ENCODE measurements around the gene ZSWIM4. TPM values are rescaled to one million over a fixed set of nuclear protein-coding genes. Genes with fewer than 3 reads are reported as not detected.

ZSWIM4 gene
- total RNA-seq, 1 donor from 2014 or later, result 9.8 TPM

DNA sequence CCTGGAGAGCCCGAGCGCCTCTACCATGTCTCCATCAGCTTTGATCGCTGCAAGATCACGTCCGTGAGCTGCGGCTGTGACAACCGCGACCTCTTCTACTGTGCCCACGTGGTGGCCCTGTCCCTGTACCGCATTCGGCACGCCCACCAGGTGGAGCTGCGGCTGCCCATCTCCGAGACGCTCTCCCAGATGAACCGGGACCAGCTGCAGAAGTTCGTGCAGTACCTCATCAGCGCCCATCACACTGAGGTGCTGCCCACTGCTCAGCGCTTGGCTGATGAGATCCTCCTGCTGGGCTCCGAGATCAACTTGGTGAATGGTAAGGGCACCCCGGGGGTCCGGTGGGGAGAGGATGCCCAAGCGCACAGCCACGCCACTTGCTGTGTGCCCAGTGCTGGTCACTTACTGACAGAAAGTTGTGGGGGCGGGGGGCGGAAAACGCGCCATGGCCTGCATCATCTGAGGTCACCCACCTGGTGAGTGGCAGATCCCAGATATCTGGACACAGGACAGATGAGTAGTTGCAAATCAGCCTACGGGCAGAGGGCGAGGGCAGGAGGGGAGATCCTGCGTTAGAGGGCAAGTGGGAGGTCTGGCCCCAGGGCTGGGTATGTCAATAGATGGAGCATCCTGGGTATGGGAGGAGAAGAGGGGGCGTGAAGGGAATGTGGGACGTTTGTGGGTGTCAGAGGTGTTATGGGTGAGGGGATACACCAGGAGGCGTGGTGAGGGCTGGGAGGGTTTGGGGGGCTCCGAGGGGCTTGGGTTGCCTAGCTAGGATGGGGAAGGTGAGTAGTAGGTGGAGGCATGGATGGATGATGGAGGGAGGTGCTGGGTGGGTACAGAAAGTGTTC lies 9.8 kb downstream of the ZSWIM4 start:
- Mint-ChIP-seq H3K4me3 (ENCODE audit: low read depth) (no peak overlapping the region), H3K27me3 (ENCODE audit: low read depth) (no peaks in the 10 kb centered on the region), H3K4me1 (ENCODE audit: low read depth) (no peaks in the 10 kb centered on the region), H3K9me3 (no peaks in the 10 kb centered on the region), H3K27ac (no peak overlapping the region), H3K36me3 (ENCODE audit: low read depth) (peaks cover 16% of the 10 kb centered on the region)
- DNase-seq (ENCODE audit: low spot score), result no peak
- intact Hi-C loops (cut with micrococcal nuclease), result no loop called here

DNA sequence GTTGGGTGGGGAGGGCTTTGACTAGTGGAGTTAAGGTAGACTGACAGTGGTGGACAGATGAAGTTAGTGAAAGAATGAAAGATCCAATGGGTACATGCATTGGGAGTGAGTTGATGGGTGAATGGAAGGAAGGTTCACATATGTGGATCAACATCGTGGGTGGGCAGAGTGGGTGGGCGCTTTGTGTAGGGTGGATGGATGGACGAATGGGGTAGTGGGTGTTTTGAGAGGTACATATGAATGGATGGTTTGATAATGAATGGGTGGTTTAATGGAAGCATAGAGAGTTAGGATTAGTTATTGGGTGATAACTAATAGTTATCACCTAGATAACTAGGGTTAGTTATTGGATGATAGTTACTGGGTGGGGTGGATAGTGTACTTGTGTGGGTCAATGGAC lies 11.5 kb downstream of the ZSWIM4 start:
- no peak for DNase-seq (ENCODE audit: low spot score)
- Mint-ChIP-seq H3K36me3 (ENCODE audit: low read depth) (peaks cover 9% of the 10 kb centered on the region), H3K4me3 (ENCODE audit: low read depth) (no peak overlapping the region), H3K27ac (no peak overlapping the region), H3K9me3 (no peaks in the 10 kb centered on the region), H3K27me3 (ENCODE audit: low read depth) (no peaks in the 10 kb centered on the region), H3K4me1 (ENCODE audit: low read depth) (no peaks in the 10 kb centered on the region)
- intact Hi-C loops (cut with micrococcal nuclease), result no loop called here

DNA sequence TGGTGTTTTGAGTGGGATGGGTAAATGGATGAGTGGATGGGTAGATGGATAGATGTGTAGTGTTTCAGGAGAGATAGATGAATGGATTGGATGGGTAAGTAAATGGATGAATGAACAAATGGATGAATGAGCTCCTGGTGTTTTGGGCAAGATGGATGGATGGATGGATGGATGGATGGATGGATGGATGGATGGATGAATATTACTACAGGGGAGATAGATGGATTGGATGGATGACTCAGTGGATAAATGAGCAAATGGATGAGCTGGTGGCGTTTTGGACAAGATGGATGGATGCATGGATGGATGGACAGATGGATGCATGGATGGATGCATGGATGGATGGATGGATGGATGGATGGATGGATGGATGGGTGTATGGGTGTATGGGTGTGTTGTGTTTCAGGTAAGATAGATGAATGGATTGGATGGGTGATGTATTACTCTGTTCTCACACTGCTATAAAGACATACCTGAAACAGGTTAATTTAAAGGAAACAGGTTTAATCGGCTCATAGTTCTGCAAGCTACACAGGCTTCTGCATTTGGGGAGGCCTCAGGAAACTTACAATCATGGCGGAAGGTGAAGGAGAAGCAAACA lies 12.3 kb downstream of the ZSWIM4 start:
- no peak overlapping the region for H3K27ac Mint-ChIP-seq
- no peaks in the 10 kb centered on the region for H3K4me1 Mint-ChIP-seq (ENCODE audit: low read depth)
- no peaks in the 10 kb centered on the region for H3K9me3 Mint-ChIP-seq
- DNase-seq (ENCODE audit: low spot score), result no peak
- H3K4me3 Mint-ChIP-seq (ENCODE audit: low read depth), result no peak overlapping the region
- H3K27me3 Mint-ChIP-seq (ENCODE audit: low read depth), result no peaks in the 10 kb centered on the region
- intact Hi-C loops (cut with micrococcal nuclease), result no loop called here
- peaks cover 9% of the 10 kb centered on the region for H3K36me3 Mint-ChIP-seq (ENCODE audit: low read depth)

DNA sequence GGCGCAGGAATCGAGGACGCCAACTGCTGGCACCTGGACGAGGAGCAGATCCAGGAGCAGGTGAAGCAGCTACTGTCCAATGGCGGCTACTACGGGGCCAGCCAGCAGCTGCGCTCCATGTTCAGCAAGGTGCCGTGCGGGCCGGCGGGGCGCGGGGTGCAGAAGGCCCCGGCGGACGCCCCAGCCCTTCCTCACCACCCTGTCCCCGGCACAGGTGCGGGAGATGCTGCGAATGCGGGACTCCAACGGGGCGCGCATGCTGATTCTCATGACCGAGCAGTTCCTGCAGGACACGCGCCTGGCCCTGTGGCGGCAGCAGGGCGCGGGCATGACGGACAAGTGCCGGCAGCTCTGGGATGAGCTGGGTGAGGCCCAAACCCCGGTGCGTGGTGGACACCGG lies 13.6 kb downstream of the ZSWIM4 start:
- intact Hi-C loops (cut with micrococcal nuclease), result no loop called here
- H3K27ac Mint-ChIP-seq, result no peak overlapping the region
- no peaks in the 10 kb centered on the region for H3K27me3 Mint-ChIP-seq (ENCODE audit: low read depth)
- peaks cover 17% of the 10 kb centered on the region for H3K36me3 Mint-ChIP-seq (ENCODE audit: low read depth)
- H3K4me1 Mint-ChIP-seq (ENCODE audit: low read depth), result no peaks in the 10 kb centered on the region
- H3K9me3 Mint-ChIP-seq, result no peaks in the 10 kb centered on the region
- DNase-seq (ENCODE audit: low spot score), result no peak
- no peak overlapping the region for H3K4me3 Mint-ChIP-seq (ENCODE audit: low read depth)

DNA sequence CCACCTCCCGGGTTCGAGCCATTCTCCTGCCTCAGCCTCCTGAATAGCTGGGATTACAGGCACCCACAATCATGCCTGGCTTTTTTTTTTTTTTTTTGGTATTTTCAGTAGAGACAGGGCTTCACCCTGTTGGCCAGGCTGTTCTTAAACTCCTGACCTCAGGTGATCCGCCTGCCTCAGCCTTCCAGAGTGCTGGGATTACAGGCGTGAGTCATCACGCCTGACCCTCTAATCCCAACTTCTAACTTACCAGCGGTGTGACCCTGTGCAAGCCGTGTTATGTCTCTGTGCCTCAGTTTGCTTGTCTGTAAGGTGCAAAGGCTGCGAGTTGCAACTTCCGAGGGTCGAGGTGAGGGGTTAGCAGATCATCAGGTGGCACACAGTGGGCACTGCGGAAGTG lies 17.3 kb downstream of the ZSWIM4 start:
- H3K27me3 Mint-ChIP-seq (ENCODE audit: low read depth), result no peaks in the 10 kb centered on the region
- intact Hi-C loops (cut with micrococcal nuclease), result no loop called here
- peaks cover 12% of the 10 kb centered on the region for H3K36me3 Mint-ChIP-seq (ENCODE audit: low read depth)
- H3K27ac Mint-ChIP-seq, result no peak overlapping the region
- H3K9me3 Mint-ChIP-seq, result no peaks in the 10 kb centered on the region
- H3K4me3 Mint-ChIP-seq (ENCODE audit: low read depth), result no peak overlapping the region
- no peak for DNase-seq (ENCODE audit: low spot score)
- no peaks in the 10 kb centered on the region for H3K4me1 Mint-ChIP-seq (ENCODE audit: low read depth)

DNA sequence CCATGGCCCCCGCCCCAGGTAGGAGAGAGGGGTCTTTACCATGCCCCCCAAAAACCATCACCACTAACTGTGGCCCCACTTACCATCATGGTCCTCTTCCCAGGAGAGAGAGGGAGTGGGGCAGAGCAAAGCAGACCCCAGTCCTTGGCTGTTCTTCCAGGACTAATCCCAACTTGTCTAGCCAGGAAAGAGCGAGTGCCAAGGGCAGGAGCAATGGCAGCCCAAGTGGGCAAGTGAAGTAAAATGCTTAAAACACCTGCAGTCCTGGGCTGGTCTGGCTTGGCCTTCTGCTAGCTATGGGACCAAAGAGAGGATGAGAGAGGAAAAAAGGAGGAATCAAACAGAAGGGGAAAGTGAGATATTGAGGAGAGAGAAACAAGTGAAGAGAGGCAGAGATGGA lies 17.9 kb downstream of the ZSWIM4 start:
- peaks cover 12% of the 10 kb centered on the region for H3K36me3 Mint-ChIP-seq (ENCODE audit: low read depth)
- DNase-seq (ENCODE audit: low spot score), result no peak
- intact Hi-C loops (cut with micrococcal nuclease), result no loop called here
- H3K4me3 Mint-ChIP-seq (ENCODE audit: low read depth), result no peak overlapping the region
- H3K9me3 Mint-ChIP-seq, result no peaks in the 10 kb centered on the region
- no peaks in the 10 kb centered on the region for H3K27me3 Mint-ChIP-seq (ENCODE audit: low read depth)
- H3K27ac Mint-ChIP-seq, result no peak overlapping the region
- no peaks in the 10 kb centered on the region for H3K4me1 Mint-ChIP-seq (ENCODE audit: low read depth)

DNA sequence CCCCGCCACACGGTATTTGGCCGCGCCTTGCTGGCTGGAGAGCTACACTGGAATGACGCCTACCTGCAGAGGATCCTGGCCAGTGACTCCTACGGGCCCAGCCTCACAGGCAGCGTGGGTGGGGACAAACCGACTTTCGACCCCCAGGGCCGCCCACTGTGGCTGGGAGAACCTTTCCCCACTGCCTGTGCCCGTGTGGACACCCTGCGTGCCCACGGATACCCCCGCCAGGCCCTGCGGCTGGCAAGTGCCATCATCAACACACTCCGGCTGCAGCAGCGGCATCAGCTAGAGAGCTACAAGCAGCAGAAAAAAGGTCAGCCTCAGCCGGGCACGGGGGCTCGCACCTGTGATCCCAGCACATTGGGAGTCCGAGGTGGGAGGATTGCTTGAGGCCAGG lies 19.3 kb downstream of the ZSWIM4 start:
- Mint-ChIP-seq H3K4me3 (ENCODE audit: low read depth) (no peak overlapping the region), H3K9me3 (no peaks in the 10 kb centered on the region), H3K4me1 (ENCODE audit: low read depth) (no peaks in the 10 kb centered on the region), H3K27me3 (ENCODE audit: low read depth) (no peaks in the 10 kb centered on the region), H3K27ac (no peak overlapping the region), H3K36me3 (ENCODE audit: low read depth) (peaks cover 12% of the 10 kb centered on the region)
- DNase-seq (ENCODE audit: low spot score), result no peak
- intact Hi-C loops (cut with micrococcal nuclease), result no loop called here

DNA sequence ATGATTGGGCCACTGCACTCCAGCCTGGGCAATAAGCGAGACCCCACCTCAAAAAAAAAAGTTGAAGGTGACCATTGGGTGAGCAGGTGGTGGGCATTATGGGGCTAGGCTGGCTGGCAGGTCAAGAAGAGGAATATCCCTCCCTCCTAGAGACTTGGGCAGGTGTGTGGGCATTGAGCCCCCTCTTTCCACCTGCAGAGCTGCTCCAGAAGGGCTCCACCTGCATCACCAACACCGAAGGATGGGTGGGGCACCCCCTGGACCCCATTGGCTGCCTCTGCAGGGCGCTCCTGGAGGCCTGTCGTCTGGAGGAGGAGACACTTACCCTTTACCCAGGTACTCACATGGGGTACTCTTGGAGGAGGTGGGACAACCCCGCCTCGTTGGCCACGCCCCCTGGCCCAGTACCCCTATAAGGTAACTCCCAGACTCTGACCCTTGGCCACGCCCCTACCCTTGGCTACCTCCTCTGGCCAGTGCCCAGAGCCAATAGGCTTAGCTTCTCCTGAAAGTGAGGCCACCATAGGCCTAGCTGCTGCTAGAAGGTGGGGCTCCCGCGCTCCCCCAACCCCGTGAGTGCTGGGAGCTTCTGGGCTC lies 21.9 kb downstream of the ZSWIM4 start:
- DNase-seq (ENCODE audit: low spot score), result no peak
- Mint-ChIP-seq H3K27me3 (ENCODE audit: low read depth) (no peaks in the 10 kb centered on the region), H3K27ac (no peak overlapping the region), H3K4me3 (ENCODE audit: low read depth) (no peak overlapping the region), H3K36me3 (ENCODE audit: low read depth) (peaks cover 15% of the 10 kb centered on the region), H3K9me3 (no peaks in the 10 kb centered on the region), H3K4me1 (ENCODE audit: low read depth) (no peaks in the 10 kb centered on the region)
- intact Hi-C loops (cut with micrococcal nuclease), result no loop called here

DNA sequence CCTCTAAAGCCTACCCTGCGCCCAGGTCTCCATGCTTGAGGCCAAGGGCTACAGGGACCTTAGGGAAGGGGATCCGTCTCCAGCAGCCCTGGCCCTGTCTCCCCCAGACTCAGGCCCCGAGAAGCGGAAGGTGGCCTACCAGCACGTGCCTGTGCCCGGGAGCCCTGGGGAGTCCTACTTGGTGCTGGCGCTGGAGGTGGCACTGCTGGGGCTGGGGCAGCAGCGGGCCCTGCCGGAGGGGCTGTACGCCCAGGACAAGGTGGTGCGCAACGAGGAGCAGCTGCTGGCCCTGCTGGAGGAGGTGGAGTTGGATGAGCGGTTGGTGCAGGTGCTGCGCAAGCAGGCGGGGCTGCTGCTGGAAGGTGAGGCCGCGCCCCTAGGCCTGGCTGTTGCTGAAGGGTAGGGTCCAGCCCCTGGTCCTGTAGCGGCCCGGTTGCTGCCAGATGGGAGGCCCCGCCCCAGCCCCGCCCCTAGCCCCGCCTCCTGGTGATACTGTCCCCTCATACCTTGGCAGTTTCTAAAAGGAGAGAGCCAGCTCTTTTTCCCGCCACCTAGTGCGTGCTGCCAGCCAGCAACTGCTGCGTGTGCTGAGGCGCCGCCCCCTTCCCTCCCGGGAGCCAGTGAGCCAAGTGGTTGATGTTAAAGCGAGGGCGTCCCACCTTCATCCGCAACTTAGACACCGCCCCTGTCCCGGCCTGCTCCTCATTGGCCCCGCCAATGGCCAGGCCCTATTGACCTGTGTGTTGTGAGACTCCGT lies 22.6 kb downstream of the ZSWIM4 start:
- DNase-seq (ENCODE audit: low spot score), result no peak

DNA sequence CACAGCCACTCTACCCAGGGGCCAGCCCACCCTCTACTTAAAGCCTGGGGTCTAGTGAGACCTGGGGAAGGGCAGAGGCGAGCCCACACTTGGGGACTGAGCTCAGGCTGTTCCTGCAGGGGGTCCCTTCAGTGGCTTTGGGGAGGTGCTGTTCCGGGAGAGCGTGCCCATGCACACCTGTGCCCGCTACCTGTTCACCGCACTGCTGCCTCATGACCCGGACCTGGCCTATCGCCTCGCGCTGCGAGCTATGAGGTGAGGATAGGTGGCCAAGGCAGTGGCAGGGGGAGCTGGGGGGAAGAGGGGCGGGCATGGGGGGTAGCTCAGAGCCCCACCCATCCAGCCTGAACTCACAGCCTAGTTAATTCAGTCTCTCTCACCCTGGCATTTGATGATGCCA lies 24.0 kb downstream of the ZSWIM4 start:
- no peak for DNase-seq (ENCODE audit: low spot score)

More for the DNA sequence above, 22.6 kb downstream of the ZSWIM4 start:
- peak overlapping the region; percentile 21 for H3K4me3 Mint-ChIP-seq (ENCODE audit: low read depth)
- H3K27me3 Mint-ChIP-seq (ENCODE audit: low read depth), result no peaks in the 10 kb centered on the region
- no peaks in the 10 kb centered on the region for H3K4me1 Mint-ChIP-seq (ENCODE audit: low read depth)
- no peaks in the 10 kb centered on the region for H3K9me3 Mint-ChIP-seq
- H3K36me3 Mint-ChIP-seq (ENCODE audit: low read depth), result peaks cover 15% of the 10 kb centered on the region
- H3K27ac Mint-ChIP-seq, result no peak overlapping the region
- intact Hi-C loops (cut with micrococcal nuclease), result no loop called here

DNA sequence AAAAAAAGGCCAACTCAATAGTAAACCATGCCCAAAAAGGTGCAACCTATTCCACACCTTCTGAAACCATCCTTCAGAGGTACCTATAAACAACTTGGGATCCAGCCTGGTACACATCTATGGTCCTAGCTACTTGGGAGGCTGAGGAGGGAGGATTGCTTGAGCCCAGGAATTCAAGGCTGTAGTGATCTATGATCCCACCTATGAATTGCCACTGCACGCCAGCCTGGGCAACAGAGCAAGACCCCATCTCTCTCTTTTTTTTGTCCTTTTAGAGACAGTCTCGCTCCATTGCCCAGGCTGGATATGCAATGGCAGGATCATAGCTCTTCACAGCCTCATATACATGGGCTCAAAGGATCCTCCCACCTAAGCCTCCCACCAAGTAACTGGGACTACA lies 26.0 kb downstream of the ZSWIM4 start:
- Mint-ChIP-seq H3K27ac (no peak overlapping the region), H3K36me3 (ENCODE audit: low read depth) (peaks cover 8% of the 10 kb centered on the region), H3K9me3 (no peaks in the 10 kb centered on the region), H3K4me3 (ENCODE audit: low read depth) (no peak overlapping the region), H3K4me1 (ENCODE audit: low read depth) (no peaks in the 10 kb centered on the region), H3K27me3 (ENCODE audit: low read depth) (no peaks in the 10 kb centered on the region)
- intact Hi-C loops (cut with micrococcal nuclease), result no loop called here
- no peak for DNase-seq (ENCODE audit: low spot score)

More for the DNA sequence above, 24.0 kb downstream of the ZSWIM4 start:
- H3K9me3 Mint-ChIP-seq, result no peaks in the 10 kb centered on the region
- intact Hi-C loops (cut with micrococcal nuclease), result no loop called here
- H3K4me1 Mint-ChIP-seq (ENCODE audit: low read depth), result no peaks in the 10 kb centered on the region
- H3K36me3 Mint-ChIP-seq (ENCODE audit: low read depth), result peaks cover 5% of the 10 kb centered on the region
- no peak overlapping the region for H3K4me3 Mint-ChIP-seq (ENCODE audit: low read depth)
- no peaks in the 10 kb centered on the region for H3K27me3 Mint-ChIP-seq (ENCODE audit: low read depth)
- H3K27ac Mint-ChIP-seq, result no peak overlapping the region

DNA sequence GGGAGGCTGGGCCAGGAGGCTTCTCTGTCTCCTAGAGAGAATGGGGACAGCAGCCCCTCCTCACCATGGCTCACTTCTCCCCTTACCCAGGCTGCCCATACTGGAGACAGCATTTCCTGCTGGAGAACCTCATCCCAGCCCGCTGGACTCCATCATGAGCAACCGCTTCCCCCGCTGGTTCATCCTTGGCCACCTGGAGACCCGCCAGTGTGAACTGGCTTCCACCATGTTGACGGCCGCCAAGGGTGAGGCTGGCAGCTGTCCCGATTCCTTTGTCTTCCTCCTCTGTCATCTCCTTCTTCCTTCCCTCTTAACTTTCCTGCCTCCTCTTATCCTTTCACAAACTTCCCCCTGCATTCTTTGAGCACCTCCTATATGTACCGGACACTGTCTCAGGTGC lies 28.0 kb downstream of the ZSWIM4 start:
- Mint-ChIP-seq H3K27ac (no peak overlapping the region), H3K27me3 (ENCODE audit: low read depth) (no peaks in the 10 kb centered on the region), H3K9me3 (no peaks in the 10 kb centered on the region), H3K4me1 (ENCODE audit: low read depth) (no peaks in the 10 kb centered on the region), H3K36me3 (ENCODE audit: low read depth) (peaks cover 8% of the 10 kb centered on the region), H3K4me3 (ENCODE audit: low read depth) (no peak overlapping the region)
- no peak for DNase-seq (ENCODE audit: low spot score)
- intact Hi-C loops (cut with micrococcal nuclease), result no loop called here

DNA sequence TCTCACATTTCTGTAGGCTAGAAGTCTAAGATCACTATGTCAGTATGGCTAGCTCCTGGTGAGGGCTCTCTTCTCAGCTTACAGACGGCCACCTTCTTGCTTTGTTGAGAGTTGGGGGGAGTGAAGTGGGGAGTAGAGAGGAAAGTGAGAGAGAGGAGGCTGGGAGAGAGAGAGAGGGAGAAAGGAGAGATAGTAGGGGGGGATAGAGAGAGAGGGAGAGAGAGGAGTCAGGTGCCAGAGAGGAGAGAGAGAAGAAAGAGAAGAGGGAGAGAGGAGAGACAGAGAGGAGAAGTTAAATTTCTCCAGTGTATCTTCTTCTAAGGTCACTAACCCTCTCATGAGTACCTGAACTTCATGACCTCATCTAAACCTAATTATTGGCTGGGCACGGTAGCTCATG lies 28.7 kb downstream of the ZSWIM4 start:
- Mint-ChIP-seq H3K4me1 (ENCODE audit: low read depth) (no peaks in the 10 kb centered on the region), H3K4me3 (ENCODE audit: low read depth) (no peak overlapping the region), H3K27me3 (ENCODE audit: low read depth) (no peaks in the 10 kb centered on the region), H3K36me3 (ENCODE audit: low read depth) (peaks cover 10% of the 10 kb centered on the region), H3K27ac (no peak overlapping the region), H3K9me3 (no peaks in the 10 kb centered on the region)
- intact Hi-C loops (cut with micrococcal nuclease), result no loop called here
- no peak for DNase-seq (ENCODE audit: low spot score)

All from activated T-helper 2 cell treated with anti-CD3 and anti-CD28 coated beads, Interferon-gamma antibody, Interleukin-2, Interleukin-4, amounts not matched to agents 10 μg/mL and 5 μg/mL and 100 μg/mL, durations not matched to agents 14 hours and 24 hours and 36 hours (primary cell).